Activated CD4-positive, alpha-beta T cell treated with anti-CD3 and anti-CD28 coated beads for 48 hours (primary cell): ENCODE measurements around the gene LCP2.
A peak's percentile ranks its signal among the peaks of the same experiment; 100 is the strongest.
"Not testable (repeated sequence)": the region's sequence is repeated elsewhere in the genome, so short reads cannot be mapped to it uniquely, and the experiment has no call there.

Source experiments
- DNase-seq: peaks from one replicate; pipeline ENCODE4 v3.0.0-alpha.2; 2020

Gene LCP2

GRCh38 chr5:170246126-170246870, 51.3 kb downstream of the LCP2 start:
- no peak for DNase-seq

DNA sequence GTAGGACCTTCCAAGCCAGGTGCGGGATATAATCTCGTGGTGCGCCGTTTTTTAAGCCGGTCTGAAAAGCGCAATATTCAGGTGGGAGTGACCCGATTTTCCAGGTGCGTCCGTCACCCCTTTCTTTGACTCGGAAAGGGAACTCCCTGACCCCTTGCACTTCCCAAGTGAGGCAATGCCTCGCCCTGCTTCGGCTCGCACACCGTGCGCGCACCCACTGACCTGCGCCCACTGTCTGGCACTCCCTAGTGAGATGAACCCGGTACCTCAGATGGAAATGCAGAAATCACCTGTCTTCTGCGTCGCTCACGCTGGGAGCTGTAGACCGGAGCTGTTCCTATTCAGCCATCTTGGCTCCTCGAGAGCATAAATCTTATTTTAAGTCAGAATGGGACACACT, 52.1 kb downstream of the LCP2 start:
- DNase-seq = not testable (repeated sequence)

DNA sequence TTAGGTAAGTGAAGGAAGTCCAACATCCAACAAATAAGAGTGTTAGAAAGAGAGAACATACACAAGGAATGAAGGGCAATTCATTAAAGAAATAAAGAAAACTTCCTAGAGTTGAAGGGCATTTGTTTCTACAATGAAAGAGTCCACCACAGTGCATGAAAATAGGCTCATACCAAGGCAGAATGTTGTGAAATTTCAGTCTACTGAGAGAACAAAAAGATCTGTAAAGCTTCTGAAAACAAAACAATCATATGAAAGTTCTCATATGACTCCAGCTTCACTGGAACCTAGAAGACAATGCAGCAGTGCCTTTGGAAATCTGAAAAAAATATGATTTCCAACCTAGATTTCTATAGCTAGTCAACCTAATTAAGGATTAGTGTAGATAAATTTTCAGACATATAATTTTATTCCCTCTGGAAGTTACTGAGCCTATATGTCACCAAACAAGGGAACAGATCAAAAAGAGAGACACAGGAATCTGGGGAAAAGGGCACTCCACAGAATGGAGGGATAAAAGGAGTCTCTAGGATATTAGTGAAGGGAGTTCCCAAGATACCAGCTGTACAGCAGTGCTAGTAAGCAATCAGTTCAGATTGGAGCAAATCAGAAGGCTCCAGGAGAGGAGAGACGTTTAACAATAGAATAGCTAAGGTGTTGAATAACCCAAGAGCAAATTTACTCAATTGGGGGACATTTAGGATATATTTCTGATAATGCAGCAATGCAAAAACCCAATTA, 59.0 kb downstream of the LCP2 start:
- DNase-seq = no peak

GRCh38 chr5:170235876-170236864, 61.4 kb downstream of the LCP2 start:
- no peak for DNase-seq

DNA sequence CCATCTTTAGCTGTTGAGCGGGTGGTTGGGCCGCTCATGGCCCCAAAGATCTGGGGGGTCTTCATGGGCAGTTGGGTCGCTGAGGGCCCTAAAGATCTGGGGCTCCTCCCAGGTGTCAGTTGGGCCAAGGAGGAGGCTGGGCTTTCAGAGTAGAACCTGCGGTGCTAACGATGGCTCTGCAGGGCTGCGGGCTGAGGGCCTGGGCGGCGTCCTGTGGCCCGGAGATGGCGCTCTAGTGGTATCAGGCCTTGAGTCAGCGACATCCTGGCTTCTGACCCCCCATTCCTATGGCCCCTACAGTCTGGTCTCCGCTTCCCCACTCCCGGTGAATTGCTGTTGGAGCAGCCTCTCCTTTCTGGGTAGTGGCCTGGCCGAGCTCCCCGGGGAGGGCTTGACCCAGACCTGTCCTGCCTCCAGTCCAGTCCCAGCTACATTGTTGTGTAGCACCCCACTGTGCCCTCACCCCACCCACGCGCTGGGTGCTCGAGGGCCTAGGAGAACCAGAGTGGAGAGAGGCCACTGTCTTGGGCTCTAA, 64.2 kb downstream of the LCP2 start:
- DNase-seq = no peak

- no peak for DNase-seq
Observed at GRCh38 chr5:170232786-170233185, 64.8 kb downstream of the LCP2 start, which contains the start of gene C5orf58. TSS of gene C5orf58 (plus strand) at chr5:170232985. CDS start at chr5:170234977, 1,992 bp downstream.

DNA sequence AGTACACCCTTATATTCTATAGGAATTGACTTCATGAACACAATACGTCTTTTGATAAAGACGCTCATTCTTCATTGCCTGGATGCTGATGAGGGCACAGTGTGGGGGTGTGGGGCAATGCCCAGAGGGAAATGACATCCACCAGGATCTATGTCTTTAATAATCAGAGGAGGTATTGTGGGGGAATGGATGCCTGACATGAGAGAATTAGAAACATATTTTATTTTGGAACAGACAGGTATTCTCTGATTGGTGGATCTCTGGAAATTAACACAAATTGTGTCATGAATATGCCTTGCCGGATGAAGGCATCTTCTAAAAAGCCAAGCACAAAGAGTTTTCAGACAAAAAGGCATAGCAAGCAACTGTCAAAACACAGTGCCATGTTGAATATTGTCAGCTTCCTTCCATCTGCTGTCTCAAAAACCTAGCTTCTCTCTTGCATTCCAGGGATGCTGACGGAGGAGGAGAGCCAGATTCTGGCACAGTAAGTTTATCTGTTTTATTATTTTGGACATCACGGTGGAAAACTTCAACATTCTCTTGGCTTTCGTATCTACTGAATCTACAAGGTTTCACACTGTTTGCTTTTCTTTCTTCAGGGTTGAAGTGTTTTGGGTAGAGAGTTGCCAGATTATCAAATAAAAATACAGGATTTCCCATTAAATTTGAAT, 68.7 kb downstream of the LCP2 start:
- no peak for DNase-seq

- no peak for DNase-seq
Observed at GRCh38 chr5:170226661-170227060, 70.9 kb downstream of the LCP2 start.

DNA sequence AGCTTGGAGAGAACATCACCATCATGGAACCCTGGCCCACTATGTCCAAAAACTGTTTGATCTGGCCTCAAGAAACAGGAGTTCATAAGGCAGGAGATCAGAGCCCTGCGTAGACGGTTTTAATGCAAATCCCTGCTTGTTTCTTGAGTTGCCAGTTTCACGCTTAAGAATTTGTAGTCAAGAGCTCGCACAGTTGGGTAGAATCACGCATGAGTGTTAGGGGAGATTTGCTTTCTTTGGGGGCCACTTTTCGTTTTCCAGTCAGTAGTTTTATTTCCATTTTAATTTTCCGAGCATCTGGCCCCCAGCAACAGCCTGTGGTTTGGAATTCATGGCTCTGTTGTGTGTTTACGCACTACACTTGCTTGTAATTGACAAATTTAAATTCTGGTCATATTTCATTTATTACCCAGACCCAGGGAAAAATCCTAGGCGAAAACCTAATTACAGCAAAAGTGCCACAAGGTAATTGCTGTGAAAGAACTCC, 71.4 kb downstream of the LCP2 start:
- no peak for DNase-seq

GRCh38 chr5:170225326-170226128, 72.0 kb downstream of the LCP2 start:
- DNase-seq = peak; percentile 86

DNA sequence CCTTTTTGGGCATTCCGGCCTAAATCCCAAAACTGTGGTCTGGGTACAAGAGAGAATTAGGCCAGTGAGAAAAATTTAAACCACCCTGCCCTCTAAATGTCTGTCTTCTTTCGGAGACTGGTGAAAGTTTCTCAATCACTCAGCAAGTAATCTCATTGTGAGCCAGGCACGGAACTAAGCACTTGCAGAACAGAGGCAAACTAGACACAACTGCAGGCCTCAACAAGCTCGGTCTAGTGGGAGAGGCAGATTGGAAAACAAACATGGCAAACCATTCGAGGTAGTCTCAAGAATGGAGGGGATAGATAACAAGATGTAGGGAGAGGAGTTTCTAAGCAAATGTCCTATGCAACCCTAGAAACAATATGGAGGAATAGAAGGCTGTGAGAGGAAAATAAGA, 73.7 kb downstream of the LCP2 start:
- DNase-seq = no peak

DNA sequence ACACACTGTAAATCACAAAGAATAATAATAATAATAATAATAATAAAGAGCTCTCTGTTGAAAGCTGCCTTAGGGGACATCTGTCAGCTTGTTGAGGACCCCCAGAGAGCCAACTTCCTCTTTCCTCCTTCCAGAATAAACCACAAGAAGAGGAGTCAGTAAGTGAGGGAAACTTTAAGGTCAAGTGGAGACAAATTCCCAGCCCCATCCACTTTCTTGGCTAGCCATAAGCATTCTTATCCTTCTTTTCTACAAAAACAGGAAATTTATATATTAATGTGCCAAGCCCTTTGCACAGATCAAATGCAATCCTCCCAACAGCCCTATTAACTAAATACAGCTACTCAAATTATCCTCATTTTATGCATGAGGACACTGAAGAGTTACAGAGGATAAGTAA, 74.2 kb downstream of the LCP2 start:
- no peak for DNase-seq

DNA sequence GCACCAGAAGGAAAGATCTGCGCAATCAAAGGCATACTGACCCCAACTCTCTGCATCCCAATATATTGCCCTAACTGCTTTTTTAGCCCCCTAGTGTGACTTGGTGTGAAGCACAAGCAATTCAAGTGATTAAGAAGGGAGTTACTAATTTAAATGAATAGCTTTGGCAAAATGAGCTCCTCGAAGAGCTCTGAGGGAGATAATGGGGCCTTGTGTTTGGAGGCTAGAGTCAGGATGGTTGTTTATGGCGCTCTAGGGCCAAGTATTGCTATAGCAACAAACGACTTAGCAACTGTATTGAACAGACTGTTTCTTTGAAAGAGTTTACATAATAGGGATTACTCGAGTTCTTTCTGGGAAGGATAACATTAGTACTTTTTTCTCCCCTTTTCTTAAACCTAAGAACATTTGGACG, 76.2 kb downstream of the LCP2 start:
- no peak for DNase-seq

- DNase-seq = no peak
Observed at GRCh38 chr5:170220191-170220590, 77.4 kb downstream of the LCP2 start.

- no peak for DNase-seq
Observed at GRCh38 chr5:170219615-170220014, 78.0 kb downstream of the LCP2 start.

DNA sequence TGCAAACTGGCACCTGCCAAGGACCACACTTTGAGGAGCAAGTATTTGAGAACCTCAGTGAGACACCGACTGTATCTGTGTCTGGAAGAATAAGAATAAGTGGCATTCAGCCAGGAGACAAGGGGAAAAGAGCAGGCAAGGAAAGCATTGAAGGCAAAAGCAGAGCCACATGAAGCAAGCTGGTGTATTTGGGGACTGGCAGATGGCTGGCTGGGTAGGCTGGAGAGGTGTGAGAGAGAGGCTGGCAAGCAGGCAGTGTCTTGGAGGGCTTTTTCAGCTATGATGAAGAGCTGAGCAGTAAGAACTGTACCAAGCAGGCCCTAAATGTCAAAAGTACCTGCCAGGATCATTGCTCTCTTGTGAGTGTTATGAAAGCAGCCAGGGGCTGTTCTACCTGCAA, 78.9 kb downstream of the LCP2 start:
- DNase-seq = no peak

- DNase-seq = no peak
Observed at GRCh38 chr5:170217831-170218230, 79.7 kb downstream of the LCP2 start.

DNA sequence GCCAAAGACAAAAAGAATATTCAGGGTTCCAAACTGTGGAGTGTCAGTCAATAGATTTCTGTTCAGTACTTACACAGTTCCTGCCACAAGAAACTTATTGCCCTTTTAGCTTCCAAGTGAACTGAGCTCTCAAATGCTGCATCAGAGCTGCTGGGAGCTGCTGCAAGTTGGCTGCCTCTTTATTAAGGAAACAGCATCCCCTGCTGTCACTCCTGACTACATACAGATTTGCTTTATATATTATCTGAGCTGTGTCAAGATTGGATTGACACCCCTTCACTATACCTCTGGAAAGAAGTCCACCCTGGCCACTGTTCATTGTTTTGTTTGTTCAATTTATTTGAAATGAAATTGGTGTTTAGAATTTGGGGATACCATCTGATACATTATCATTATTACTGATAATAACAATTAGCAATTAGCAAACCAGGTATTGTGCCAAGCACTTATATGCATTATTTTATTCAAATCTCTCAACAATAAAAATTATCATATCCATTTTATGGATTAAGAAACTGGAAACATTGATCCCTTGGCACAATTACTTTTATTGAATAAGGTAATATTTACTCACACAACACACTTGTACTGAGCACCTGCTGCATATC, 81.2 kb downstream of the LCP2 start:
- DNase-seq = no peak

DNA sequence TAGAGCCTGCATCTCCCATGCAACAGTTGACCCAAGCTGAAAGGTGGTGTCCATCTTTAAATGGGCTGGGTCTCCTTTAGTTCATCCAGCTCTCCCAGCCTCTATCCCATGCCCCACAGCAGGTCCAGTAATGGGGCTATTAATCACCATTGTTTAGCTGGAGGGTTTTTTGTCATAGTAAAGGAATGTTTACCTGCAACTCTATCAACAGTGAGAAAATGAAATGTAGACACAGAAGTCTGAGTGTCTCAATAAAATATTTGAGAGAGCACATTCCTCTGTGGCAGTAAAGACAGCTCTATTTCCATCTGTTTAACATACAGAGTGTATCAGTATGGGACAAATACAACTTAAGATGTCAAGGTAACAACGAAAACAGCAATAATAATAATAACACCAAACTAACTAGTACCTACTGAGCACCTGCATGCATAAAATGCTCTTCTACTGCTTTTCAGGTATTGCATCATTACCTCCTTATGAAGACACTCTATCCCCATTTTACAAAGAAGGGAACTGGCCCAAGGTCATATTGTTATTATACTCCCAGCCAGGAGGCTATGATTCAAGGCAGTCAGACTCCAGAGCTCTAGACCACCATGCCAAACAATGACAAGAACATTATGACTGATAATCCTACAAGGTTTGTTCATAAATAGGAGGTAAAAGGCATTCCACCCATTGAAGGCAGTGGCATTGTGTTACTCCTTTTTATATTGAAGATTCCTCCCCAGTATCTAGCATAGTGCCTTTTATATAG, 85.8 kb downstream of the LCP2 start:
- no peak for DNase-seq

- no peak for DNase-seq
Observed at GRCh38 chr5:170206958-170207357, 90.6 kb downstream of the LCP2 start.
